Natural killer cell (primary cell): ENCODE data around the gene POLG. TPM values are rescaled to one million over a fixed set of nuclear protein-coding genes. Genes with fewer than 3 reads are reported as not detected.

Experiments
- ATAC-seq, 3 donors: fragments of 150-1000 bp in 2 of 3; fragments of 200-7000 bp in 1 of 3; cut with Tn5 transposase; 1 replicate in 1 of 3; 2 replicates in 2 of 3; pipeline ENCODE4 v1.10.0; 2021; ENCODE audit warnings: mild to moderate bottlenecking in 2 of 3, moderate library complexity in 2 of 3
- DNase-seq, 2 donors: peaks; one replicate each; pipeline versions ENCODE4 v3.0.0 to v3.0.0-alpha.2; 2013 to 2021; ENCODE audit warnings: mixed read lengths in 1 of 2
- H3K27ac ChIP-seq: one replicate; pipeline ENCODE4 v1.5.1; 2013; ENCODE audit warnings: mild to moderate bottlenecking, low read length
- H3K27me3 ChIP-seq: one replicate; pipeline ENCODE4 v1.6.1; 2013; ENCODE audit warnings: low read length; ENCODE audit not compliant: control insufficient read depth, insufficient read depth
- H3K36me3 ChIP-seq: one replicate; pipeline ENCODE4 v1.6.1; 2013; ENCODE audit warnings: low read length; ENCODE audit not compliant: control insufficient read depth, insufficient read depth
- H3K4me1 ChIP-seq: one replicate; pipeline ENCODE4 v1.6.1; 2013; ENCODE audit warnings: low read length; ENCODE audit not compliant: control insufficient read depth, insufficient read depth
- H3K4me3 ChIP-seq: one replicate; pipeline ENCODE4 v1.5.1; 2013; ENCODE audit warnings: low read length
- H3K9me3 ChIP-seq: one replicate; pipeline ENCODE4 v1.6.1; 2013; ENCODE audit warnings: low read length; ENCODE audit not compliant: control insufficient read depth, insufficient read depth
- H3K27ac Mint-ChIP-seq, 2 donors: one replicate each; pipeline ENCODE4 v1.8.0; 2022; ENCODE audit warnings: mild to moderate bottlenecking in 2 of 2, mixed read lengths in 2 of 2, moderate library complexity in 1 of 2
- H3K27me3 Mint-ChIP-seq, 2 donors: one replicate each; pipeline ENCODE4 v1.8.0; 2022; ENCODE audit warnings: low read depth in 2 of 2, mixed read lengths in 2 of 2
- H3K36me3 Mint-ChIP-seq: one replicate; pipeline ENCODE4 v1.8.0; 2022; ENCODE audit warnings: mixed read lengths
- H3K4me1 Mint-ChIP-seq, 2 donors: one replicate each; pipeline ENCODE4 v1.8.0; 2022; ENCODE audit warnings: mixed read lengths in 2 of 2
- H3K4me3 Mint-ChIP-seq: one replicate; pipeline ENCODE4 v1.8.0; 2022; ENCODE audit warnings: mild to moderate bottlenecking, moderate library complexity, mixed read lengths
- H3K9me3 Mint-ChIP-seq, 2 donors: one replicate each; pipeline ENCODE4 v1.8.0; 2022; ENCODE audit warnings: mixed read lengths in 2 of 2
- WGBS: methylation state at CpG from one replicate; pipeline ENCODE4 v1.1.7; 2013; ENCODE audit warnings: missing lambda C conversion rate; ENCODE audit not compliant: insufficient coverage; 5-methylcytosine and 5-hydroxymethylcytosine counted together
- intact Hi-C: fragments of 100-400 bp; cut with micrococcal nuclease; formaldehyde crosslinking; loops from one replicate; pipeline ENCODE4 v1.14.2; 2022
- total RNA-seq, 4 donors: library from RNA; stranded (reverse); fragments of 120-200 nt in 1 of 4; gene quantifications; one replicate each; pipeline versions ENCODE4 v1.2.3 to v1.2.4, GENCODE V29; 2013 to 2022
- TF ChIP-seq, protein P1 (sequence below): fragments of 200-600 bp; IDR thresholded peaks from one replicate; pipeline ENCODE4 v1.8.0; 2022; ENCODE audit warnings: antibody characterized with exemption

POLG gene
- total RNA-seq, 3 donors from 2014 or later (not counting 1 experiment from before 2014, with no cell fraction given): 205 to 253 (median 238) TPM

DNA sequence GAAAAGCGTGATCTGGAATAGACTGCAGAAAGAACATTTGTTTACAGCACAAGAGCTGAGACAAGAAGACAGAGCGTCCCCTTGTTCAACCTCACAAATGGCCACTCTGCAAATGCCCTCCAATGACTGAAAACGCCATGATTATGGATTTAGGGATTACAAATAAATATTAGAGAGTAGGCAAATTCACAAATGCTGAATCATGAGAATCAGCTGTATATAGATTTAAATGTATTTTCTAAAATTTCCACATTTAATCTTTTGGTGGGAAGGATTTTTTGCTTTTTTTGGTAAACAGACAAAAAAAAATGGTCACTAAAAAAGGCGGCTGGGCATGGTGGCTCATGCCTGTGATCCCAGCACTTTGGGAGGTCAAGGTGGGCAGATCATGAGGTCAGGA, 10.6 kb upstream of the POLG start:
- no peak overlapping the region for H3K27ac Mint-ChIP-seq
- H3K36me3 Mint-ChIP-seq: no peaks in the 10 kb centered on the region
- peaks cover 5 to 8% of the 10 kb centered on the region in 2 donors for H3K27me3 Mint-ChIP-seq
- TF ChIP-seq, protein P1, sequence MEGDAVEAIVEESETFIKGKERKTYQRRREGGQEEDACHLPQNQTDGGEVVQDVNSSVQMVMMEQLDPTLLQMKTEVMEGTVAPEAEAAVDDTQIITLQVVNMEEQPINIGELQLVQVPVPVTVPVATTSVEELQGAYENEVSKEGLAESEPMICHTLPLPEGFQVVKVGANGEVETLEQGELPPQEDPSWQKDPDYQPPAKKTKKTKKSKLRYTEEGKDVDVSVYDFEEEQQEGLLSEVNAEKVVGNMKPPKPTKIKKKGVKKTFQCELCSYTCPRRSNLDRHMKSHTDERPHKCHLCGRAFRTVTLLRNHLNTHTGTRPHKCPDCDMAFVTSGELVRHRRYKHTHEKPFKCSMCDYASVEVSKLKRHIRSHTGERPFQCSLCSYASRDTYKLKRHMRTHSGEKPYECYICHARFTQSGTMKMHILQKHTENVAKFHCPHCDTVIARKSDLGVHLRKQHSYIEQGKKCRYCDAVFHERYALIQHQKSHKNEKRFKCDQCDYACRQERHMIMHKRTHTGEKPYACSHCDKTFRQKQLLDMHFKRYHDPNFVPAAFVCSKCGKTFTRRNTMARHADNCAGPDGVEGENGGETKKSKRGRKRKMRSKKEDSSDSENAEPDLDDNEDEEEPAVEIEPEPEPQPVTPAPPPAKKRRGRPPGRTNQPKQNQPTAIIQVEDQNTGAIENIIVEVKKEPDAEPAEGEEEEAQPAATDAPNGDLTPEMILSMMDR: no peak
- H3K9me3 Mint-ChIP-seq: no peaks in the 10 kb centered on the region
- Histone ChIP-seq H3K4me3 (no peak overlapping the region), H3K27me3 (no peaks in the 10 kb centered on the region), H3K9me3 (no peaks in the 10 kb centered on the region), H3K36me3 (no peaks in the 10 kb centered on the region), H3K4me1 (no peaks in the 10 kb centered on the region), H3K27ac (no peak overlapping the region)
- no peaks in the 10 kb centered on the region for H3K4me1 Mint-ChIP-seq
- WGBS: 90% methylated on average over 3 of the region's 4 CpGs
- H3K4me3 Mint-ChIP-seq: no peak overlapping the region
- ATAC-seq (no peak), DNase-seq (no peak)
- intact Hi-C loops: no loop called here

DNA sequence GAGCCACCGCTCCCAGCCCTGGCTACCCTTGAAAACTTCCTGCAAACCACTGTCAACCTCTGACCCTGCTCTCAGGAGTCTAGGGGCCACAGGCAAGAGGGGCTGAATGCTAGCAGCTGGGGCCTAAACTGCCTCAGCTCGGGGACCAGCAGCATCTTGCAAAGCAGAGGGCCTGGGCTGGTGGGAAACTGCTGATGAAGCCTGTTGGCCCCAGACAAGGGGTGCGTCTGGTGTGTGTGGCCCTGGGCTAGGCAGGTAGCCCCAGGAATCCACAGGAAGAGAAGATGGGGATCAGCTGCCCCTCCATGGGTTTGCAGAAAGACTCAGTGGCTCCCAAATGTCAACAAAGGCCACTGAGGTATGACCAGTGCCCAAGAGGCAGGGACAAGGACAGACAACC, 8.2 kb upstream of the POLG start:
- ATAC-seq: no peak
- 88% methylated on average over 3 of the region's 3 CpGs for WGBS
- Histone ChIP-seq H3K27ac (no peak overlapping the region), H3K36me3 (no peaks in the 10 kb centered on the region), H3K27me3 (no peaks in the 10 kb centered on the region), H3K4me1 (no peaks in the 10 kb centered on the region), H3K4me3 (no peak overlapping the region), H3K9me3 (no peaks in the 10 kb centered on the region)
- intact Hi-C loops: no loop called here
- no peaks in the 10 kb centered on the region for H3K4me1 Mint-ChIP-seq
- H3K27ac Mint-ChIP-seq: no peak overlapping the region
- no peaks in the 10 kb centered on the region for H3K9me3 Mint-ChIP-seq
- H3K27me3 Mint-ChIP-seq: peaks cover 0 to 8% of the 10 kb centered on the region in 2 donors
- DNase-seq: no peak
- no peak overlapping the region for H3K4me3 Mint-ChIP-seq
- H3K36me3 Mint-ChIP-seq: no peaks in the 10 kb centered on the region
- TF ChIP-seq, protein P1: no peak

DNA sequence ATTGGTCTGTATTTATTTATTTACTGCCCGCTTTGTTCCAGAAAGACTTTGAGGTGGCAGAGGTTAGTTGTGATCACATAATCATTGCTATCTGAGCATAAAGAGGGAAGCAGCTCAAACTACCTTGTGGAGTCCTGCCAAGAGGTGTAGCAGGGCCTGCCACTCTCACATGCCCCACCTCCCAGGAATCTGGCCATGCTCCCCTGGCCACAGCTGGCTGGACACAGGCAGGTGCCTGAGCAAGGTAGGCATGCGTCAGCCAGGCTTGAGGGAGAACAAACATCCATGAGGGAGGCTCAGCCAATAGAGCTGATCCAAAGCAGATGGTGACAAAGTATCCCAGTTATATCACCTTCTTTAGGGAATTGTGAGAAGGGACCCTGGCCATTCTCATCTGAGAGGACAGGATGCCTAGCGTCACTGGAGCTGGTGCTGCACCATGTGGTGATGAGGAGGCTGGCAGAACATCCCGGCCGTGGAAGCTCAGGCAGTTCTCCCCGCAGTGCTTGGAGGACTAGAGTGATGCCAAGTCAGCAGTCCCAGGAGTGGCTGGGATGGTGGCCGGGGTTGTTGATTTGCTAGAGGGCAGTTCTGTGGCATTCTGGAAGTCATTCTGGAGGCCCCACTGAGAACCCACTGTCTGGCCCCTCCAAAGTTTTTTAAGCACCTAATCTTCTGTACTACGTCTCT, 6.8 kb upstream of the POLG start:
- Mint-ChIP-seq H3K4me1 (no peaks in the 10 kb centered on the region), H3K4me3 (no peak overlapping the region), H3K27ac (no peak overlapping the region), H3K27me3 (peaks cover 0 to 8% of the 10 kb centered on the region in 2 donors), H3K36me3 (no peaks in the 10 kb centered on the region), H3K9me3 (no peaks in the 10 kb centered on the region)
- H3K27ac ChIP-seq: no peak overlapping the region
- ATAC-seq (no peak), DNase-seq (no peak)
- TF ChIP-seq, protein P1: no peak
- no peaks in the 10 kb centered on the region for H3K4me1 ChIP-seq
- no peak overlapping the region for H3K4me3 ChIP-seq
- H3K9me3 ChIP-seq: no peaks in the 10 kb centered on the region
- intact Hi-C loops: no loop called here
- WGBS: 93% methylated on average over 8 of the region's 8 CpGs
- no peaks in the 10 kb centered on the region for H3K36me3 ChIP-seq
- no peaks in the 10 kb centered on the region for H3K27me3 ChIP-seq

DNA sequence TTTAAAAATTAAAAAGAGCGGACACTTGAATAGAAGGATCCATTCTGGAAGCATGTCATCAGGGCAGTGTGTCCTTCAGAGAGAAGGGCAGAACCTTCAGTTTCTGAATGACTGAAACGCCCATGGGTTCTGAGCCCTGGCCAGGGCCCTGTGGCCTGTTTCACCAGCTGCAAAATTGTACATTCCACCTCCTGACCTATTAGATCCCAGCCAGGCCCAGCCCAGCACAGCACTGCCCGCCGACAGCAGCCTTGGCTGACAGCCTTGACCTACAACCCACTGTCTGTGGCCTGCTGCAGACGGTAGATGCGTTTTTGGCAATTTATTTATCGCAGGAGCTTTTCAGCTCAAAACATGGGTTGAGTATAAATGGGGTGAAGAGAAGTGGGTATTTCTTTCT, 5.9 kb upstream of the POLG start:
- TF ChIP-seq, protein P1: no peak
- ATAC-seq (no peak), DNase-seq (no peak)
- intact Hi-C loops: no loop called here
- no peaks in the 10 kb centered on the region for H3K9me3 Mint-ChIP-seq
- H3K36me3 Mint-ChIP-seq: no peaks in the 10 kb centered on the region
- H3K4me1 ChIP-seq: peaks cover 3% of the 10 kb centered on the region
- H3K27ac Mint-ChIP-seq: no peak overlapping the region
- H3K27me3 ChIP-seq: no peaks in the 10 kb centered on the region
- H3K4me1 Mint-ChIP-seq: peaks cover 3 to 8% of the 10 kb centered on the region in 2 donors
- no peaks in the 10 kb centered on the region for H3K9me3 ChIP-seq
- no peak overlapping the region for H3K4me3 ChIP-seq
- no peaks in the 10 kb centered on the region for H3K36me3 ChIP-seq
- no peak overlapping the region for H3K4me3 Mint-ChIP-seq
- WGBS: 83% methylated on average over 7 of the region's 7 CpGs
- peaks cover 0 to 8% of the 10 kb centered on the region in 2 donors for H3K27me3 Mint-ChIP-seq
- no peak overlapping the region for H3K27ac ChIP-seq
